ENCODE data around the gene SRRM2. TPM values are rescaled to one million over a fixed set of nuclear protein-coding genes. Genes with fewer than 3 reads are reported as not detected.

The SRRM2 gene
- total and polyA plus RNA-seq, 9 of the 15 experiments (the other 6 are each of a cell fraction or from before 2014, with no cell fraction given): 26.7 to 563 (median 81.1) TPM

Small RNAs within 50 kb of the gene (small RNA-seq; reads per million reads assigned to genes)
- gene SNORA3C: not detected

Other genes with a start within 250 kb of the SRRM2 start
Only the 7 nearest of the 17 such genes appear.
- 34.5 and 48.7 TPM in 2 replicates for gene KCTD5, start 70.1 kb upstream of the SRRM2 start, total RNA-seq (2014; rRNA removed)
- 15.4 and 17.2 TPM in 2 replicates for gene KCTD5, start 70.1 kb upstream of the SRRM2 start, total RNA-seq (2014; rRNA removed; fragmentation: Illumina TruSeq; extraction: Trizol)
- gene KCTD5, start 70.1 kb upstream of the SRRM2 start, total RNA-seq (2015; rRNA removed; fragmentation: Illumina TruSeq; extraction: Trizol): 30.9 and 32.3 TPM in 2 replicates
- 39.0 and 40.0 TPM in 2 replicates for gene KCTD5, start 70.1 kb upstream of the SRRM2 start, total RNA-seq (2021)
- gene KCTD5, start 70.1 kb upstream of the SRRM2 start, polyA plus RNA-seq (2011; rRNA removed): 36.1 and 37.5 TPM in 2 replicates
- 31.2 and 39.2 TPM in 2 replicates for gene KCTD5, start 70.1 kb upstream of the SRRM2 start, polyA plus RNA-seq (2014; fragmentation: Illumina TruSeq; extraction: Trizol)
- 1 to 10 TPM in 1 of 2 experiments, under 1 TPM in 1; 0.73 to 1.6 TPM for gene KCTD5, start 70.1 kb upstream of the SRRM2 start, polyA plus RNA-seq (2014; fragmentation: Nextera tagmentation; extraction: Ambion mirVana)
- gene KCTD5, start 70.1 kb upstream of the SRRM2 start, polyA plus RNA-seq (2014; rRNA removed): 58.0 and 58.3 TPM in 2 replicates
- 0.09 and 0.29 TPM in 2 replicates for gene PRSS27, start 32.4 kb upstream of the SRRM2 start, total RNA-seq (2014; rRNA removed)
- not detected in 2 replicates for gene PRSS27, start 32.4 kb upstream of the SRRM2 start, total RNA-seq (2014; rRNA removed; fragmentation: Illumina TruSeq; extraction: Trizol)
- 0.15 and 0.18 TPM in 2 replicates for gene PRSS27, start 32.4 kb upstream of the SRRM2 start, total RNA-seq (2015; rRNA removed; fragmentation: Illumina TruSeq; extraction: Trizol)
- gene PRSS27, start 32.4 kb upstream of the SRRM2 start, total RNA-seq (2021): 0.16 and 0.20 TPM in 2 replicates
- gene PRSS27, start 32.4 kb upstream of the SRRM2 start, polyA plus RNA-seq (2011; rRNA removed): 0.20 TPM in 2 replicates
- gene PRSS27, start 32.4 kb upstream of the SRRM2 start, polyA plus RNA-seq (2014; fragmentation: Illumina TruSeq; extraction: Trizol): 0.11 TPM in 1 of 2 replicates, not detected in the other
- gene PRSS27, start 32.4 kb upstream of the SRRM2 start, polyA plus RNA-seq (2014; fragmentation: Nextera tagmentation; extraction: Ambion mirVana): not detected
- 0.22 TPM in 1 of 2 replicates, not detected in the other for gene PRSS27, start 32.4 kb upstream of the SRRM2 start, polyA plus RNA-seq (2014; rRNA removed)
- 285 and 395 TPM in 2 replicates for gene ELOB, start 24.6 kb downstream of the SRRM2 start, total RNA-seq (2014; rRNA removed)
- 29.4 and 63.2 TPM in 2 replicates for gene ELOB, start 24.6 kb downstream of the SRRM2 start, total RNA-seq (2014; rRNA removed; fragmentation: Illumina TruSeq; extraction: Trizol)
- gene ELOB, start 24.6 kb downstream of the SRRM2 start, total RNA-seq (2015; rRNA removed; fragmentation: Illumina TruSeq; extraction: Trizol): 219 and 223 TPM in 2 replicates
- gene ELOB, start 24.6 kb downstream of the SRRM2 start, total RNA-seq (2021): 237 and 268 TPM in 2 replicates
- 206 and 220 TPM in 2 replicates for gene ELOB, start 24.6 kb downstream of the SRRM2 start, polyA plus RNA-seq (2011; rRNA removed)
- gene ELOB, start 24.6 kb downstream of the SRRM2 start, polyA plus RNA-seq (2014; fragmentation: Illumina TruSeq; extraction: Trizol): 180 and 344 TPM in 2 replicates
- 100 to 1,000 TPM; 764 to 791 TPM for gene ELOB, start 24.6 kb downstream of the SRRM2 start, polyA plus RNA-seq (2014; fragmentation: Nextera tagmentation; extraction: Ambion mirVana)
- 298 and 313 TPM in 2 replicates for gene ELOB, start 24.6 kb downstream of the SRRM2 start, polyA plus RNA-seq (2014; rRNA removed)
- not detected in 2 replicates for gene PRSS33, start 34.9 kb downstream of the SRRM2 start, total RNA-seq (2014; rRNA removed)
- gene PRSS33, start 34.9 kb downstream of the SRRM2 start, total RNA-seq (2014; rRNA removed; fragmentation: Illumina TruSeq; extraction: Trizol): not detected in 2 replicates
- not detected in 2 replicates for gene PRSS33, start 34.9 kb downstream of the SRRM2 start, total RNA-seq (2015; rRNA removed; fragmentation: Illumina TruSeq; extraction: Trizol)
- gene PRSS33, start 34.9 kb downstream of the SRRM2 start, total RNA-seq (2021): not detected in 2 replicates
- not detected in 2 replicates for gene PRSS33, start 34.9 kb downstream of the SRRM2 start, polyA plus RNA-seq (2011; rRNA removed)
- gene PRSS33, start 34.9 kb downstream of the SRRM2 start, polyA plus RNA-seq (2014; fragmentation: Illumina TruSeq; extraction: Trizol): not detected in 2 replicates
- not detected for gene PRSS33, start 34.9 kb downstream of the SRRM2 start, polyA plus RNA-seq (2014; fragmentation: Nextera tagmentation; extraction: Ambion mirVana)
- gene PRSS33, start 34.9 kb downstream of the SRRM2 start, polyA plus RNA-seq (2014; rRNA removed): not detected in 2 replicates
- gene PRSS41, start 45.8 kb downstream of the SRRM2 start, total RNA-seq (2014; rRNA removed): not detected in 2 replicates
- gene PRSS41, start 45.8 kb downstream of the SRRM2 start, total RNA-seq (2014; rRNA removed; fragmentation: Illumina TruSeq; extraction: Trizol): not detected in 2 replicates
- gene PRSS41, start 45.8 kb downstream of the SRRM2 start, total RNA-seq (2015; rRNA removed; fragmentation: Illumina TruSeq; extraction: Trizol): not detected in 2 replicates
- not detected in 2 replicates for gene PRSS41, start 45.8 kb downstream of the SRRM2 start, total RNA-seq (2021)
- not detected in 2 replicates for gene PRSS41, start 45.8 kb downstream of the SRRM2 start, polyA plus RNA-seq (2011; rRNA removed)
- not detected in 2 replicates for gene PRSS41, start 45.8 kb downstream of the SRRM2 start, polyA plus RNA-seq (2014; fragmentation: Illumina TruSeq; extraction: Trizol)
- gene PRSS41, start 45.8 kb downstream of the SRRM2 start, polyA plus RNA-seq (2014; fragmentation: Nextera tagmentation; extraction: Ambion mirVana): not detected
- not detected in 2 replicates for gene PRSS41, start 45.8 kb downstream of the SRRM2 start, polyA plus RNA-seq (2014; rRNA removed)
- gene PRSS21, start 64.6 kb downstream of the SRRM2 start, total RNA-seq (2014; rRNA removed): 61.3 and 77.8 TPM in 2 replicates
- gene PRSS21, start 64.6 kb downstream of the SRRM2 start, total RNA-seq (2014; rRNA removed; fragmentation: Illumina TruSeq; extraction: Trizol): 41.5 and 43.6 TPM in 2 replicates
- 41.7 and 43.7 TPM in 2 replicates for gene PRSS21, start 64.6 kb downstream of the SRRM2 start, total RNA-seq (2015; rRNA removed; fragmentation: Illumina TruSeq; extraction: Trizol)
- 113 and 121 TPM in 2 replicates for gene PRSS21, start 64.6 kb downstream of the SRRM2 start, total RNA-seq (2021)
- gene PRSS21, start 64.6 kb downstream of the SRRM2 start, polyA plus RNA-seq (2011; rRNA removed): 112 and 157 TPM in 2 replicates
- gene PRSS21, start 64.6 kb downstream of the SRRM2 start, polyA plus RNA-seq (2014; fragmentation: Illumina TruSeq; extraction: Trizol): 76.1 and 104 TPM in 2 replicates
- 10 to 100 TPM; 12.1 to 21.0 TPM for gene PRSS21, start 64.6 kb downstream of the SRRM2 start, polyA plus RNA-seq (2014; fragmentation: Nextera tagmentation; extraction: Ambion mirVana)
- gene PRSS21, start 64.6 kb downstream of the SRRM2 start, polyA plus RNA-seq (2014; rRNA removed): 106 and 107 TPM in 2 replicates
- 0.24 TPM in 1 of 2 replicates, not detected in the other for gene ZG16B, start 77.7 kb downstream of the SRRM2 start, total RNA-seq (2014; rRNA removed)
- not detected in 2 replicates for gene ZG16B, start 77.7 kb downstream of the SRRM2 start, total RNA-seq (2014; rRNA removed; fragmentation: Illumina TruSeq; extraction: Trizol)
- 0.25 TPM in 1 of 2 replicates, not detected in the other for gene ZG16B, start 77.7 kb downstream of the SRRM2 start, total RNA-seq (2015; rRNA removed; fragmentation: Illumina TruSeq; extraction: Trizol)
- 0.35 and 0.40 TPM in 2 replicates for gene ZG16B, start 77.7 kb downstream of the SRRM2 start, total RNA-seq (2021)
- 0.43 and 0.58 TPM in 2 replicates for gene ZG16B, start 77.7 kb downstream of the SRRM2 start, polyA plus RNA-seq (2011; rRNA removed)
- gene ZG16B, start 77.7 kb downstream of the SRRM2 start, polyA plus RNA-seq (2014; fragmentation: Illumina TruSeq; extraction: Trizol): 0.40 TPM in 1 of 2 replicates, not detected in the other
- not detected for gene ZG16B, start 77.7 kb downstream of the SRRM2 start, polyA plus RNA-seq (2014; fragmentation: Nextera tagmentation; extraction: Ambion mirVana)
- 0.33 and 0.49 TPM in 2 replicates for gene ZG16B, start 77.7 kb downstream of the SRRM2 start, polyA plus RNA-seq (2014; rRNA removed)